Stimulated activated CD4-positive, alpha-beta T cell treated with anti-CD3 and anti-CD28 coated beads, TNF-alpha, amount 100 ng/mL, for 24 hours (primary cell): ENCODE measurements around the gene RBMS1.

Source experiments
- DNase-seq, 3 experiments: peaks; one replicate each; pipeline ENCODE4 v3.0.0-alpha.2; 2020; ENCODE audit warnings: low read depth in 3 of 3

Gene RBMS1

GRCh38 chr2:160411167-160411566, 82.4 kb downstream of the RBMS1 start:
- peak in 1 of 3 experiments; percentile 20 for DNase-seq

- no peak for DNase-seq
Measured at GRCh38 chr2:160409480-160409879, 84.1 kb downstream of the RBMS1 start.

- DNase-seq, result no peak
Measured at GRCh38 chr2:160408959-160409291, 84.7 kb downstream of the RBMS1 start.

GRCh38 chr2:160408173-160408958, 85.2 kb downstream of the RBMS1 start:
- no peak for DNase-seq

GRCh38 chr2:160407393-160408172, 86.0 kb downstream of the RBMS1 start:
- DNase-seq, result peak; percentile 20 to 38 (median 28)

GRCh38 chr2:160406591-160407392, 86.8 kb downstream of the RBMS1 start:
- DNase-seq, result peak; percentile 50 to 63 (median 52)

GRCh38 chr2:160405077-160405867, 88.3 kb downstream of the RBMS1 start:
- no peak for DNase-seq

- no peak for DNase-seq
Measured at GRCh38 chr2:160402997-160403979, 90.3 kb downstream of the RBMS1 start.

GRCh38 chr2:160402501-160402900, 91.1 kb downstream of the RBMS1 start:
- no peak for DNase-seq

GRCh38 chr2:160401895-160402294, 91.7 kb downstream of the RBMS1 start:
- no peak for DNase-seq

- no peak for DNase-seq
Measured at GRCh38 chr2:160399880-160400279, 93.7 kb downstream of the RBMS1 start.

- DNase-seq, result no peak
Measured at GRCh38 chr2:160397530-160397865, 96.1 kb downstream of the RBMS1 start.

GRCh38 chr2:160394153-160394552, 99.5 kb downstream of the RBMS1 start:
- DNase-seq, result no peak

- DNase-seq, result no peak
Measured at GRCh38 chr2:160392201-160392600, 101.4 kb downstream of the RBMS1 start.

- no peak for DNase-seq
Measured at GRCh38 chr2:160390544-160391455, 102.8 kb downstream of the RBMS1 start.

GRCh38 chr2:160389875-160390274, 103.7 kb downstream of the RBMS1 start:
- DNase-seq, result no peak

- DNase-seq, result peak in 1 of 3 experiments; percentile 24
Measured at GRCh38 chr2:160388464-160389263, 104.9 kb downstream of the RBMS1 start.

- no peak for DNase-seq
Measured at GRCh38 chr2:160387558-160388262, 105.9 kb downstream of the RBMS1 start.
